Daoy (cell line): ENCODE data around the gene KANSL3. TPM values are rescaled to one million over a fixed set of nuclear protein-coding genes. Genes with fewer than 3 reads are reported as not detected.

Experiments
- DNase-seq: peaks from one replicate; pipeline ENCODE4 v3.0.0-alpha.2; 2015; ENCODE audit warnings: low read depth
- total RNA-seq: library from RNA; depleted of rRNA; stranded (reverse); fragments of >200 nt; shearing (Covaris generic); gene quantifications from 2 replicates; pipeline ENCODE4 v1.2.3, GENCODE V29; 2014; rRNA removed

KANSL3 gene
- total RNA-seq, 1 experiment from 2014 or later, result 22.1 TPM

GRCh38 chr2:96546321-96546720 is 91.8 kb downstream of the KANSL3 start:
- DNase-seq, result no peak

Other genes starting within 250 kb of the KANSL3 start
- gene NEURL3, start 133.0 kb downstream of the KANSL3 start, total RNA-seq, result 0.23 and 1.2 TPM in 2 replicates
- 2.9 and 5.4 TPM in 2 replicates for gene ARID5A, start 101.6 kb downstream of the KANSL3 start, total RNA-seq
- gene FER1L5, start 4.5 kb upstream of the KANSL3 start, total RNA-seq, result 0.06 TPM in 1 of 2 replicates, not detected in the other
- 33.0 and 33.9 TPM in 2 replicates for gene LMAN2L, start 101.8 kb upstream of the KANSL3 start, total RNA-seq
- gene CNNM4, start 122.6 kb upstream of the KANSL3 start, total RNA-seq, result 2.6 and 5.1 TPM in 2 replicates
- gene CNNM3, start 178.0 kb upstream of the KANSL3 start, total RNA-seq, result 5.1 and 5.5 TPM in 2 replicates
- gene ANKRD23, start 205.7 kb upstream of the KANSL3 start, total RNA-seq, result 2.1 and 6.0 TPM in 2 replicates
- gene ANKRD39, start 219.7 kb upstream of the KANSL3 start, total RNA-seq, result 11.7 and 24.4 TPM in 2 replicates
- 17.3 and 23.5 TPM in 2 replicates for gene SEMA4C, start 231.8 kb upstream of the KANSL3 start, total RNA-seq